Stomach (tissue), 4 donors: ENCODE results near the gene EHBP1L1.

ENCODE experiments used
- CTCF ChIP-seq, 7 experiments: fragments of 450-650 bp in 4 of 7; fragments of 200-600 bp in 3 of 7; sonication (generic) in 3 of 7; IDR thresholded peaks; one replicate each; pipeline ENCODE4 v1.5.1; 2016 to 2019; ENCODE audit warnings: antibody characterized with exemption in 7 of 7, control low read depth in 2 of 7, mild to moderate bottlenecking in 1 of 7
- POLR2A ChIP-seq, 4 donors: fragments of 450-650 bp; IDR thresholded peaks; one replicate each; pipeline ENCODE4 v1.6.1; 2016; ENCODE audit warnings: antibody characterized with exemption in 4 of 4, control low read depth in 2 of 4, mild to moderate bottlenecking in 1 of 4, moderate library complexity in 1 of 4
- POLR2AphosphoS5 ChIP-seq, 3 donors: sonication (generic); formaldehyde crosslinking; IDR thresholded peaks; one replicate each; pipeline ENCODE4 v1.6.1; 2016; ENCODE audit warnings: antibody characterized with exemption in 3 of 3

DNA sequence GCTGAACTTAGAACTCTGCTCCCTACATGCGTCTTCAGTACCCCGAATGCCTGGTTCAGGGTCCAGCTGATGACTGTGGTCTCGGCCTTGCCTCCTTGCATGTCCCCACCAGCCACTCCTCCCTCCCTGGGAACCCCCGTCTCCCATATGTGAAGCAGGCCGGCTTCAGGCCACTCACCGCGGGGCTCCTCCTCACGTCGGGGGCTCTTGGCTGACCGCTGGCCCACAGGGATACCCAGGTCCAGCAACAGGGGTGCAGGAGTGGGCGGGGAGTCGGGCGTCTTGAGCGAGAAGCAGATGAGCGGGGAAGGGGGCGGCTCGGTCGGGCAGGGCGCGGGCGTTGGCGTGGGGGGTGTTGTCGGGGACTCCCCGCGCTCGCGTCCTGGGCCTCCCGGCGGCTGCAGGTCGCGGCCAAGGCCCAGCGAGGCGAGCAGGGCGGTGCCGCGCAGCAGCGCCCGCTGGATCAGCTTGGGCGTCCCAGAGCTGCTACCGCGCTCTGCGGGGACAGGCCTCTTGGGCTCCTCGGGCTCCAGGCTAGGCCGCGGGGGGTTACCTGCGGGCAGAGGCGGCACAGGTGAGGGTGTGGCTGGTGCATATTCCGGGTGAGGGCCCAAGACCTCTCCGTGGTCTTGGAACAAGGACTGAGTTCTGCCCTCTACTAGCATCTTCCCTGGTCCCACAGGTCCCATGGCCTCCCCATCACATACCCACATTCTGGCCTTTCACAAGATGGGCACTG, 23.5 kb downstream of the EHBP1L1 start:
- TF ChIP-seq POLR2AphosphoS5 (IDR thresholded peaks at IDR 0.05) (no peak), CTCF (IDR thresholded peaks at IDR 0.05) (no peak), POLR2A (IDR thresholded peaks at IDR 0.05) (no peak)
